K562 (cell line): ENCODE measurements around the gene ETV7. TPM values are rescaled to one million over a fixed set of nuclear protein-coding genes. Genes with fewer than 3 reads are reported as not detected.

Source experiments
- ATF2 ChIP-seq: sonication (generic); formaldehyde crosslinking; IDR thresholded peaks from 2 replicates; pipeline ENCODE4 v1.8.1; 2022; ENCODE audit warnings: missing genetic modification reagents
- COPS2 ChIP-seq: fragments of 450-650 bp; conservative IDR thresholded peaks from 2 replicates; pipeline ENCODE4 v1.6.1; 2016; ENCODE audit warnings: mild to moderate bottlenecking, moderate library complexity
- CREB1 ChIP-seq, 2 experiments: sonication (generic) in 1 of 2; formaldehyde crosslinking in 1 of 2; IDR thresholded peaks; 2 replicates each; pipeline versions ENCODE4 v1.6.1 to v1.8.0; 2012 to 2022; ENCODE audit warnings: inconsistent platforms in 1 of 2, mild to moderate bottlenecking in 1 of 2, missing genetic modification reagents in 1 of 2, moderate library complexity in 1 of 2
- CREB3L1 ChIP-seq: fragments of 450-650 bp; IDR thresholded peaks from 2 replicates; pipeline ENCODE4 v1.6.1; 2014; ENCODE audit warnings: low read depth, mild to moderate bottlenecking, moderate library complexity, borderline replicate concordance
- DLX4 ChIP-seq: fragments of 250-450 bp; sonication (Bioruptor Pico); IDR thresholded peaks from 2 replicates; pipeline ENCODE4 v1.6.1; 2021; ENCODE audit warnings: mild to moderate bottlenecking
- GATAD2A ChIP-seq: fragments of 450-650 bp; IDR thresholded peaks from 2 replicates; pipeline ENCODE4 v1.6.1; 2017
- HDAC3 ChIP-seq: fragments of 450-650 bp; IDR thresholded peaks from 2 replicates; pipeline ENCODE4 v1.6.1; 2018; ENCODE audit warnings: borderline replicate concordance, mild to moderate bottlenecking, moderate library complexity; ENCODE audit not compliant: partially characterized antibody
- MCM5 ChIP-seq: fragments of 450-650 bp; IDR thresholded peaks from 2 replicates; pipeline ENCODE4 v1.6.1; 2016; ENCODE audit warnings: low read depth
- NR2C1 ChIP-seq, 2 experiments: fragments of 450-650 bp; IDR thresholded peaks; 2 replicates each; pipeline ENCODE4 v1.6.1; 2017; ENCODE audit warnings: mild to moderate bottlenecking in 2 of 2, antibody characterized with exemption in 1 of 2, inconsistent platforms in 1 of 2, missing compliant biosample characterization in 1 of 2, missing genetic modification characterization in 1 of 2
- PHF8 ChIP-seq: fragments of 200-600 bp; sonication (generic); IDR thresholded peaks from 2 replicates; pipeline ENCODE4 v1.6.1; 2012; ENCODE audit warnings: mixed run types, mild to moderate bottlenecking, inconsistent platforms, low read length, moderate library complexity, borderline replicate concordance
- SIN3B ChIP-seq: fragments of 450-650 bp; IDR thresholded peaks from 2 replicates; pipeline ENCODE4 v1.6.1; 2017; ENCODE audit warnings: low read depth, mild to moderate bottlenecking, moderate library complexity
- SP2 ChIP-seq: IDR thresholded peaks from 2 replicates; pipeline ENCODE4 v1.6.1; 2011; ENCODE audit warnings: mild to moderate bottlenecking, low read depth, low read length, moderate library complexity; ENCODE audit not compliant: poor library complexity, severe bottlenecking; ENCODE audit errors: extremely low read depth
- SRSF3 ChIP-seq: fragments of 200-400 bp; formaldehyde crosslinking; IDR thresholded peaks from 2 replicates; pipeline ENCODE4 v1.6.1; 2016; ENCODE audit warnings: mild to moderate bottlenecking, low read length, moderate library complexity; ENCODE audit not compliant: insufficient read depth
- TCFL5 ChIP-seq: fragments of 250-450 bp; sonication (Bioruptor Pico); conservative IDR thresholded peaks from 2 replicates; pipeline ENCODE4 v1.6.1; 2021; ENCODE audit warnings: mild to moderate bottlenecking, moderate library complexity, matching md5 sums
- THRA ChIP-seq: fragments of 450-650 bp; IDR thresholded peaks from 2 replicates; pipeline ENCODE4 v1.6.1; 2017; ENCODE audit warnings: mild to moderate bottlenecking, moderate library complexity
- TSC22D4 ChIP-seq: fragments of 450-650 bp; IDR thresholded peaks from 2 replicates; pipeline ENCODE4 v1.6.1; 2016; ENCODE audit warnings: missing genetic modification characterization, missing biosample characterization, control low read depth
- ZFP30 ChIP-seq: fragments of 250-450 bp; sonication (Bioruptor Pico); IDR thresholded peaks from 2 replicates; pipeline ENCODE4 v1.8.0; 2022; ENCODE audit warnings: moderate library complexity, mild to moderate bottlenecking, inconsistent platforms, borderline replicate concordance
- ZNF766 ChIP-seq: fragments of 200-800 bp; sonication (Bioruptor generic); conservative IDR thresholded peaks from 2 replicates; pipeline ENCODE4 v1.6.1; 2016; ENCODE audit warnings: missing genetic modification characterization, missing compliant biosample characterization
- polyA plus RNA-seq, 8 experiments: library from polyadenylated mRNA; depleted of rRNA in 4 of 8; stranded (reverse) in 5 of 8; unstranded in 3 of 8; fragments of >200 nt; fragmentation: Nextera tagmentation in 2 of 8; fragmentation: Illumina TruSeq in 1 of 8; extraction: Ambion mirVana in 2 of 8; extraction: Trizol in 1 of 8; gene quantifications; 2 replicates each; pipeline versions ENCODE4 v1.2.1 to v1.2.3, GENCODE V29; 2011 to 2014; ENCODE audit warnings: inconsistent platforms in 1 of 8, missing spikeins in 1 of 8
- total RNA-seq, 7 experiments: library from RNA; depleted of rRNA in 6 of 7; stranded (reverse); fragments of >200 nt in 6 of 7; fragmentation: Illumina TruSeq in 2 of 7; extraction: Trizol in 2 of 7; gene quantifications; 2 replicates each; pipeline versions ENCODE4 v1.2.1 to v1.2.3, GENCODE V29; 2011 to 2021; ENCODE audit warnings: low replicate concordance in 1 of 7

Gene ETV7
- total and polyA plus RNA-seq, 9 of the 15 experiments (the other 6 are each of a cell fraction or from before 2014, with no cell fraction given) = 0.07 to 0.22 (median 0.14) TPM; not detected in 3

GRCh38 chr6:36350681-36351571, 36.5 kb downstream of the ETV7 start (continued):
- TF ChIP-seq CREB3L1 = 0 out of 2 replicates have a peak, but pooled peaks have one; percentile 36
- TF ChIP-seq MCM5 = no peak
- no peak for TF ChIP-seq THRA
- TF ChIP-seq TCFL5 (CRISPR knock-in tag) = no peak
- no peak for TF ChIP-seq ZFP30 (CRISPR knock-in tag)
- TF ChIP-seq DLX4 = no peak
- TF ChIP-seq COPS2 = no peak
- peak; percentile 98 for TF ChIP-seq HDAC3
- peak; percentile 77; the same call in 1 of the 2 replicates for TF ChIP-seq GATAD2A
- peak; percentile 88 for TF ChIP-seq ZNF766 (CRISPR knock-in tag)
- TF ChIP-seq SIN3B = no peak
- no peak for TF ChIP-seq PHF8
- no peak for TF ChIP-seq SP2
- no peak for TF ChIP-seq SRSF3
- TF ChIP-seq NR2C1 (IDR thresholded peaks at IDR 0.05) = no peak; the same call in 1 of the 2 replicates
- TF ChIP-seq NR2C1 (tag; IDR thresholded peaks at IDR 0.05) = peak; percentile 75
- 0 out of 2 replicates have a peak, but pooled peaks have one; percentile 11 for TF ChIP-seq CREB1 (IDR thresholded peaks at IDR 0.05)
- TF ChIP-seq CREB1 (CRISPR knock-in tag; IDR thresholded peaks at IDR 0.05) = peak; percentile 27; the same call in 1 of the 2 replicates
- no peak for TF ChIP-seq ATF2 (CRISPR knock-in tag)
- TF ChIP-seq TSC22D4 (tag) = no peak
